ENCODE measurements around the gene ABCG2. TPM values are rescaled to one million over a fixed set of nuclear protein-coding genes. Genes with fewer than 3 reads are reported as not detected.

ABCG2 gene
- total and polyA plus RNA-seq, 3 donors from 2014 or later = 4.3 to 9.5 (median 9.4) TPM

DNA sequence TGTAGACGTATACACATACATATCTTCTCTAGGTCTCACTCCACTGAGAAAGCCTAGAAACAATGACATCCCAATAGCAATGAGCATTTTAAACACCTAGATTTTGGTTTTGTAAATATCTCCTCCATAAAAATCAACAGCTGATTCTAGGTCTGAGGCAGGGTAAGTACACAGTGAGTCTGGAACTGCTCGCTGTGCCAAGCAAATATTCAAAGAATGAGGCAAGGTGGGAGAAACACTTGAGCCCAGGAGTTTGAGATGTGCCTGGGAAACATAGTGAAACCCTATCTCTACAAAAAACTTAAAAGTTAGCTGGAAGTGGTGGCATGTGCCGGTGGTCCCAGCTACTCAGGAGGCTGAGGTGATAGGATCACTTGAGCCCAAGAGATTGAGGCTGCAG, 22.2 kb downstream of the ABCG2 start:
- Histone ChIP-seq H3K27me3 (no peaks in the 10 kb centered on the region), H3K27ac (no peak overlapping the region), H3K9me3 (no peaks in the 10 kb centered on the region), H3K36me3 (ENCODE audit: low read depth, missing control alignments) (no peaks in the 10 kb centered on the region), H3K4me3 (no peak overlapping the region), H3K4me1 (no peaks in the 10 kb centered on the region)
- WGBS, 2 donors = 92% methylated on average over 3 of the region's 3 CpGs
- no peak for DNase-seq
- TF ChIP-seq POLR2A (IDR thresholded peaks at IDR 0.05) = no peak
- TF ChIP-seq, protein P1, sequence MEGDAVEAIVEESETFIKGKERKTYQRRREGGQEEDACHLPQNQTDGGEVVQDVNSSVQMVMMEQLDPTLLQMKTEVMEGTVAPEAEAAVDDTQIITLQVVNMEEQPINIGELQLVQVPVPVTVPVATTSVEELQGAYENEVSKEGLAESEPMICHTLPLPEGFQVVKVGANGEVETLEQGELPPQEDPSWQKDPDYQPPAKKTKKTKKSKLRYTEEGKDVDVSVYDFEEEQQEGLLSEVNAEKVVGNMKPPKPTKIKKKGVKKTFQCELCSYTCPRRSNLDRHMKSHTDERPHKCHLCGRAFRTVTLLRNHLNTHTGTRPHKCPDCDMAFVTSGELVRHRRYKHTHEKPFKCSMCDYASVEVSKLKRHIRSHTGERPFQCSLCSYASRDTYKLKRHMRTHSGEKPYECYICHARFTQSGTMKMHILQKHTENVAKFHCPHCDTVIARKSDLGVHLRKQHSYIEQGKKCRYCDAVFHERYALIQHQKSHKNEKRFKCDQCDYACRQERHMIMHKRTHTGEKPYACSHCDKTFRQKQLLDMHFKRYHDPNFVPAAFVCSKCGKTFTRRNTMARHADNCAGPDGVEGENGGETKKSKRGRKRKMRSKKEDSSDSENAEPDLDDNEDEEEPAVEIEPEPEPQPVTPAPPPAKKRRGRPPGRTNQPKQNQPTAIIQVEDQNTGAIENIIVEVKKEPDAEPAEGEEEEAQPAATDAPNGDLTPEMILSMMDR (IDR thresholded peaks at IDR 0.05) = no peak
- intact Hi-C loops (cut with DNase I; ENCODE audit: low total_unique reads) = no loop called here

DNA sequence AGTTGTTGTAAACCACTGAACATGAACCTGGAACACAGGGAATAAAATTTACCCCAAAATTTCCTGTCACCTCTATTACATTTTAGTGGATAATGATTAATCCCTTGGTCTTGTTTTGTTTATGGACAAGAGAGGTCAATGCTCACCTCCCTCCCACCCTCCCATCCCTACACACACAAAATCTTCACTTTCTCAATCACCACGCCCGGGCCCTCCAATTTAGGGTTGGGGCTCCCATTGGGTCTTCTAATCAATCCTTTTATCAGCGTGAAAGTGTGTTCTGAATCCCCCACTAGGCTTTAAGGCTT, 23.1 kb downstream of the ABCG2 start:
- no peak for TF ChIP-seq POLR2A (IDR thresholded peaks at IDR 0.05)
- TF ChIP-seq, protein P1 (IDR thresholded peaks at IDR 0.05) = no peak
- Histone ChIP-seq H3K36me3 (ENCODE audit: low read depth, missing control alignments) (no peaks in the 10 kb centered on the region), H3K9me3 (no peaks in the 10 kb centered on the region), H3K27ac (no peak overlapping the region), H3K4me1 (no peaks in the 10 kb centered on the region), H3K4me3 (no peak overlapping the region), H3K27me3 (no peaks in the 10 kb centered on the region)
- no peak for DNase-seq
- intact Hi-C loops (cut with DNase I; ENCODE audit: low total_unique reads) = no loop called here
- WGBS, 2 donors = 89 to 95% methylated on average over 3 of the region's 3 CpGs

DNA sequence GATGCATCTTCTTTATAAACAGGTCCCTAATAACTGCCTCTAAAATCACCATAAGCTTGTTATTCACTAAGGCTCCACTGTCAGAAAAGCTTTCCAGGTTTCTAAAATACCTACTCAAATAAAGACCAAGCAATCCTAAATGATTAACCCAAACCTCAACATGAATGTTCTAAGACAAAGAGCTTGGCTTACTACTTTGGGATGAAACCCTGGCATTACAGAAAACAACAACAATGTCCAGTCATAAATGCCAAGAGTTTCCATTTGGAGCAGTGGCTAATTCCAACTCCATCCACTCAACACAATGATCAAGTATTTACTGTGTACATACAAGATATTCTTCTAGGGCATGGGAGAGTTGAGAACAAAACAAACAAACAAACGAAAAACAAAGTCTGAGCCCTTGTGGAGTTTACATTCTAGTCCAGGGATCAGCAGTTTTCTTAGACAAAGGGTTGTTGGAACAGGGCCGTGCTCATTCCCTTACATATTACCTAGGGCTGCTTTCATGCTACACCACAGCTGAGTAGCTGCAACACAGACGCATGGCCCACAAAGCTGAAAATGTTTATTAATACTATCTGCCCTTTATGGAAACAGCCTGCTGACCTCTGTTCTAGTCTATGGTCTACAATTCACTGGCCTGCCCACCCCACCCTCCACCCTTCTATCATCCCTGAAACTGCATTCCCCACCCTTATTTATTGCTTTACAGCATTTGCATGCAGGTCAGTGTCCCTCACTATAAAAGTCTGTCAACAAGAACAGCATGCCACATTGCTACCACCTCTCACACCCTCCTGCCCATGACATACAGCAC, 23.7 kb downstream of the ABCG2 start:
- no peak overlapping the region for H3K27ac ChIP-seq
- WGBS, 2 donors = 88 to 91% methylated on average over 3 of the region's 3 CpGs
- no peak overlapping the region for H3K4me3 ChIP-seq

DNA sequence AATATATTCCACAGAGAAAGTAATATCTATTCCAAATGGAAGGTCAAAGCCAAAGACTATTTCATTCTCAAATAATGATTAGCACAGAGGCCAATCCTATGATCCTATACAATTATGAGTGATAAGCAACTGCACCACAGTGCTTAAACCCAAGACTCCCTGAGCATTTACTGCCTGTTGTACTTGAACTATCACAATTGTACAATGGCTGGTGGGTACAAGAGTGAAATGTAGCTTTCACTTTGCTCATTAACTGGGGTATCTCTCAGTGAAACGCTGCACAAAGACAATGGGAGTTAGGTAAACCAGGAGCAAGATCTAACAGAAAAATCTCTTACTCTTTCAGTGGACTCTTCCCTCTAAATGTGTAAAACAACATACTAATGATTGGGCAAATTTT, 24.3 kb downstream of the ABCG2 start:
- WGBS, 2 donors = 89 to 96% methylated on average over 1 of the region's 1 CpG
- Histone ChIP-seq H3K27me3 (no peaks in the 10 kb centered on the region), H3K4me3 (no peak overlapping the region), H3K36me3 (ENCODE audit: low read depth, missing control alignments) (no peaks in the 10 kb centered on the region), H3K4me1 (no peaks in the 10 kb centered on the region), H3K27ac (no peak overlapping the region), H3K9me3 (no peaks in the 10 kb centered on the region)
- no peak for DNase-seq
- TF ChIP-seq, protein P1 (IDR thresholded peaks at IDR 0.05) = no peak
- TF ChIP-seq POLR2A (IDR thresholded peaks at IDR 0.05) = no peak
- intact Hi-C loops (cut with DNase I; ENCODE audit: low total_unique reads) = no loop called here

More for the DNA sequence above, 23.7 kb downstream of the ABCG2 start:
- TF ChIP-seq POLR2A (IDR thresholded peaks at IDR 0.05) = no peak
- TF ChIP-seq, protein P1 (IDR thresholded peaks at IDR 0.05) = no peak
- no peaks in the 10 kb centered on the region for H3K4me1 ChIP-seq
- DNase-seq = no peak
- no peaks in the 10 kb centered on the region for H3K9me3 ChIP-seq
- H3K27me3 ChIP-seq = no peaks in the 10 kb centered on the region
- H3K36me3 ChIP-seq (ENCODE audit: low read depth, missing control alignments) = no peaks in the 10 kb centered on the region
- intact Hi-C loops (cut with DNase I; ENCODE audit: low total_unique reads) = no loop called here

All from testis (tissue), 3 donors.